Breast epithelium (tissue), 4 donors: ENCODE measurements around the gene CLIC6. TPM values are rescaled to one million over a fixed set of nuclear protein-coding genes. Genes with fewer than 3 reads are reported as not detected.
A peak's percentile ranks its signal among the peaks of the same experiment; 100 is the strongest.

Experiments used
- DNase-seq, 2 donors: peaks; one replicate each; pipeline ENCODE4 v3.0.0-alpha.2; 2019; ENCODE audit warnings: low spot score in 2 of 2
- H3K27ac ChIP-seq, 2 donors: fragments of 200-600 bp; sonication (generic) in 1 of 2; one replicate each; pipeline ENCODE4 v1.5.1; 2016 to 2019; ENCODE audit warnings: mild to moderate bottlenecking in 1 of 2
- H3K27me3 ChIP-seq, 2 donors: fragments of 200-600 bp; sonication (generic) in 1 of 2; one replicate each; pipeline versions ENCODE4 v1.5.1 to v1.6.0; 2017 to 2019; ENCODE audit warnings: control low read depth in 1 of 2, mild to moderate bottlenecking in 1 of 2
- H3K36me3 ChIP-seq: fragments of 200-600 bp; one replicate; pipeline ENCODE4 v1.5.1; 2019
- H3K4me1 ChIP-seq, 2 donors: fragments of 200-600 bp; sonication (generic); one replicate each; pipeline ENCODE4 v1.5.1; 2016 to 2019; ENCODE audit warnings: control low read depth in 1 of 2
- H3K4me3 ChIP-seq, 3 donors: fragments of 200-600 bp; sonication (generic); 1 replicate in 2 of 3; 2 replicates in 1 of 3; pipeline ENCODE4 v1.5.1; 2016 to 2019; ENCODE audit warnings: mild to moderate bottlenecking in 3 of 3, moderate library complexity in 2 of 3
- H3K9me3 ChIP-seq, 2 donors: fragments of 200-600 bp; sonication (generic) in 1 of 2; one replicate each; pipeline ENCODE4 v1.5.1; 2016 to 2019; ENCODE audit warnings: control low read depth in 1 of 2
- CTCF ChIP-seq, 3 donors: fragments of 450-650 bp; IDR thresholded peaks; one replicate each; pipeline ENCODE4 v1.5.1; 2016 to 2017; ENCODE audit warnings: antibody characterized with exemption in 3 of 3, mild to moderate bottlenecking in 3 of 3, moderate library complexity in 3 of 3
- POLR2A ChIP-seq: fragments of 450-650 bp; IDR thresholded peaks from one replicate; pipeline ENCODE4 v1.6.1; 2016; ENCODE audit warnings: antibody characterized with exemption, mild to moderate bottlenecking, moderate library complexity
- POLR2AphosphoS5 ChIP-seq, 3 donors: sonication (generic); formaldehyde crosslinking; IDR thresholded peaks; one replicate each; pipeline ENCODE4 v1.6.1; 2017; ENCODE audit warnings: antibody characterized with exemption in 3 of 3
- intact Hi-C: fragments of 100-400 bp; cut with DNase I; formaldehyde crosslinking; loops from one replicate; pipeline ENCODE4 v1.15.1; 2023; ENCODE audit warnings: low total_unique reads
- total RNA-seq, 3 donors: library from RNA; depleted of rRNA; stranded (reverse); fragments of >200 nt; gene quantifications; one replicate each; pipeline ENCODE4 v1.1.0, GENCODE V29; 2016

Gene CLIC6
- 10 to 100 TPM in 2 of 3 donors, 1 to 10 TPM in 1; 10.0 to 34.1 (median 14.4) TPM for total RNA-seq

DNA sequence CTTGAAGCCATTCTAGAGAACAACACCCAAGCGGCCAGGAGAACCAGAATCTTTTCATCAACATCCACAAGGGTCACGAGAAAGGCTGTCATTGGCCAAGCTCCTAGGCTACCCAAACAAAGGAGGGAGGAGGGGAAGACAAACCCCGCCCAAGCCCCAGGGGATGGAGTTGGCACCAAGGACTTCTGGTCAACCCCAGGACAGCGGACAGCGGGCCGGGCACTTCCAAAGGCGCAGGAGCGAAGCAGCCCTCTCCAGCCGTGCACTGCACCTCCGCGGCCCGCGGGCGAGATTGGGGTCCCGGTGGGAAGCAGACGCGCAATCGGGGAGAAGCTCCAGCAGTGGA is at the start of gene CLIC6:
TSS of gene CLIC6 (plus strand) at position 192 of the 346 bp plus-strand sequence. CDS start 395 bp downstream, outside the sequence.
- no peaks in the 10 kb centered on the region for H3K9me3 ChIP-seq
- H3K4me1 ChIP-seq, result no peaks in the 10 kb centered on the region
- TF ChIP-seq POLR2A, result no peak
- TF ChIP-seq POLR2AphosphoS5 (IDR thresholded peaks at IDR 0.05), result no peak
- TF ChIP-seq CTCF (IDR thresholded peaks at IDR 0.05), result no peak
- peaks cover 0 to 4% of the 10 kb centered on the region in 2 donors for H3K27me3 ChIP-seq
- intact Hi-C loops, result no loop called here
- H3K36me3 ChIP-seq, result no peaks in the 10 kb centered on the region
- H3K4me3 ChIP-seq, result peak within 1 kb of the TSS; percentile 61 to 73 (median 65)
- peak in 1 of 2 donors; percentile 72 for DNase-seq
- peak within 1 kb of the TSS; percentile 78 to 82 for H3K27ac ChIP-seq

DNA sequence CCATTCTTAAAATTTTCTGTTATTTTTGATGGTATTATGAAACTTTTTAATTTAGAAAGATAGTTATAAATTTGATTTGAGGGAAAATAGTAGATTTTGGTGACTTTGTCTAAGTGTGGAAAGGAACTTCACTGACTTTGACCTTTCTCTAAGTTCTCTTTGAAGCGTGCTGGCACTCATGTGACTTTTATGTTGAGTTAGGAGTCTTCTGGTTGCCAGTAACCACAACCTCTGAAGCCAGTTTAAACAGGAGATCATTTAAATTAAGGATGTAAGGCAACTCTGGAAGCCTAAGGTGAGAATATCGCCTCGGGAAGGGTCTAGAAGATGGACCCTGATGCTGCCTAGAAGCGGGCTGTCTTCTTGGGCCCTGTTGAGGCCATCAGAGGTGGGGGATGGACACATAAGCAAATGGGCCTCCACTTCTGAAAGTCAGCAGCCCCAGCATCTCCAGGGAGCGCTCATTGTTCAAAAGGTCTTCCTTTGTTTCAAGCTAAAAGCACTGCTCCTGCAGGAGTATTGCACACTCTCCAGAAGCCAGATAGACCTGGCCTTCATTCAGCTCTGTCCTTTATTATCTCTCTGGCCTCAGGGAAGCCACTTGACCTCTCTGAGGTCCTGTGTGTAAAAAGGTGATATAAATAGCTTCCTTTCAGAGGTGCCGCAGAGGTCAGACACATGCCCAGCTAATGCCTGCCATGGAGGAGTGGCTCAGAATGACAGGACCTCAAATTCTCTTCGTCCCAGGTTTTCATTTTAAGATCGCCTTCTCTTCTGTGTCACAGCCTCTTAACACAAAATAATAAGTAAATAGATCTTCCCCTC is 48.7 kb upstream of the CLIC6 start:
- Histone ChIP-seq H3K4me3 (no peak overlapping the region), H3K27me3 (no peaks in the 10 kb centered on the region), H3K9me3 (no peaks in the 10 kb centered on the region), H3K4me1 (no peaks in the 10 kb centered on the region), H3K27ac (no peak overlapping the region), H3K36me3 (no peaks in the 10 kb centered on the region)
- no peak for DNase-seq
- intact Hi-C loops, result no loop called here
- TF ChIP-seq CTCF (IDR thresholded peaks at IDR 0.05) (no peak), POLR2A (no peak), POLR2AphosphoS5 (IDR thresholded peaks at IDR 0.05) (no peak)

DNA sequence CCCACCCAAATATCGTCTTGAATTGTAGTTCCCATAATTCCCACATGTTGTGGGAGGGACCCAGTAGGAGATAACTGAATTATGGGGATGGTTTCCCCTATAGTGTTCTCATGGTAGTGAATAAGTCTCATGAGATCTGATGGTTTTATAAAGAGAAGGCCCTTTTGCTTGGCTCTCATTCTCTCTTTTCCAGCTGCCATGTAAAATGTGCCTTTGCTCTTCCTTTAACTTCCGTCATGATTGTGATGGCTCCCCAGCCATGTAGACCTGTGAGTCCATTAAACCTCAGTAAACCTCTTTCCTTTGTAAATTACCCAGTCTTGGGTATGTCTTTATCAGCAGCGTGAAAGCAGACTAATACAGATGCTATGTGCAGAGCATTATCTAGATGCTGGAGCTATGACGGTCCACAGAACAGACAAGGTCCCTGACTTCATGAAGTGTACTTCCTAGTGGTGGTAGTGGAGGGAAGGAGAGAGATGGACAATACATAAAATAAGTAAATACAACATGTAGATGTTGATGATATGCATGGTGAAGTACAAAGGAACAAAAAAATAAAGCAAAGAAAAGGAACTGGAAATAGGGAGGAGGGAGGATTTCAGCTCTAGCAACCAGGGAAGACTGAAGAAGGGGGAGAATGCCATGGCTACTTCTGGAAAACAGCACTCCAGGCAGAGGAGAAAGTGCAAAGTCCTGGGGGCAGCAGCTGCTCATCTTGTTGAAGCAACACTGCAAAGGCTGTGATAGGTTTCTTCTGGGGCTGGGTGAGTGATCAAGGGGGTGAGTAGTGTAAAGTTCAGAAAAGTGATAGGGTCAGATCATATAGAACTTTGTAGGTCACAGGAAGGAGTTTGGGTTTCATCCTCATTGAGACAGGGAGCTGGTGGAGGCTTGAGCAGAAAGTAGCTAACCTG is 47.1 kb upstream of the CLIC6 start:
- Histone ChIP-seq H3K27me3 (no peaks in the 10 kb centered on the region), H3K4me3 (no peak overlapping the region), H3K4me1 (no peaks in the 10 kb centered on the region), H3K9me3 (no peaks in the 10 kb centered on the region), H3K36me3 (no peaks in the 10 kb centered on the region), H3K27ac (no peak overlapping the region)
- intact Hi-C loops, result no loop called here
- no peak for DNase-seq
- TF ChIP-seq POLR2A (no peak), POLR2AphosphoS5 (IDR thresholded peaks at IDR 0.05) (no peak), CTCF (IDR thresholded peaks at IDR 0.05) (no peak)

DNA sequence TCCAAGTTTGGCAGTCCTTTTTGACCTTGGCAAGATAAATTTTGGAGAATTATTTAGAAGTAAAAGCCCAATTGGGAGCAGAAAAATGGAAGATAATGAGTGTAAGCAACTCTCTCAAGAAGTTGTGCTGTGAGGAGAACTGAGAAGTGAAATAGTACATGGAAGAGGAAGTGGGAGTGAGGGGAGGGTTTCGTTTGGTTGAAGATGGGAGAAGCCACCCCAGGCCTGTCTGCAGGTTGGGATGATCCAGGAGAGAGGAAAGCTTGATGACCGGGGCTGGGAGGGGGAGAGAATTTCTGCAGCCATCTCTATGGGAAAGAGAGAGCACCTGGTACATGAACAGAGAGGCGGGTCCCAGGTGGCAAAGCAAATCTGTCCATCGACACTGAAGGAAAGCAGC is 45.3 kb upstream of the CLIC6 start:
- no peaks in the 10 kb centered on the region for H3K4me1 ChIP-seq
- no peak overlapping the region for H3K27ac ChIP-seq
- no peaks in the 10 kb centered on the region for H3K9me3 ChIP-seq
- intact Hi-C loops, result no loop called here
- H3K36me3 ChIP-seq, result no peaks in the 10 kb centered on the region
- no peaks in the 10 kb centered on the region for H3K27me3 ChIP-seq
- no peak for DNase-seq
- H3K4me3 ChIP-seq, result no peak overlapping the region
- no peak for TF ChIP-seq CTCF (IDR thresholded peaks at IDR 0.05)
- no peak for TF ChIP-seq POLR2A
- no peak for TF ChIP-seq POLR2AphosphoS5 (IDR thresholded peaks at IDR 0.05)
